HG03457 (cell line): Measurements from ENCODE around the gene CCDC117.
A peak's percentile ranks its signal among the peaks of the same experiment; 100 is the strongest.
"Not testable (repeated sequence)": the region's sequence is repeated elsewhere in the genome, so short reads cannot be mapped to it uniquely, and the experiment has no call there.

Experiments
- ATAC-seq: cut with Tn5 transposase; IDR thresholded peaks from one replicate; pipeline ENCODE4 v1.9.1; 2021; ENCODE audit warnings: moderate number of reproducible peaks; ENCODE audit not compliant: unreplicated experiment

Gene CCDC117

DNA sequence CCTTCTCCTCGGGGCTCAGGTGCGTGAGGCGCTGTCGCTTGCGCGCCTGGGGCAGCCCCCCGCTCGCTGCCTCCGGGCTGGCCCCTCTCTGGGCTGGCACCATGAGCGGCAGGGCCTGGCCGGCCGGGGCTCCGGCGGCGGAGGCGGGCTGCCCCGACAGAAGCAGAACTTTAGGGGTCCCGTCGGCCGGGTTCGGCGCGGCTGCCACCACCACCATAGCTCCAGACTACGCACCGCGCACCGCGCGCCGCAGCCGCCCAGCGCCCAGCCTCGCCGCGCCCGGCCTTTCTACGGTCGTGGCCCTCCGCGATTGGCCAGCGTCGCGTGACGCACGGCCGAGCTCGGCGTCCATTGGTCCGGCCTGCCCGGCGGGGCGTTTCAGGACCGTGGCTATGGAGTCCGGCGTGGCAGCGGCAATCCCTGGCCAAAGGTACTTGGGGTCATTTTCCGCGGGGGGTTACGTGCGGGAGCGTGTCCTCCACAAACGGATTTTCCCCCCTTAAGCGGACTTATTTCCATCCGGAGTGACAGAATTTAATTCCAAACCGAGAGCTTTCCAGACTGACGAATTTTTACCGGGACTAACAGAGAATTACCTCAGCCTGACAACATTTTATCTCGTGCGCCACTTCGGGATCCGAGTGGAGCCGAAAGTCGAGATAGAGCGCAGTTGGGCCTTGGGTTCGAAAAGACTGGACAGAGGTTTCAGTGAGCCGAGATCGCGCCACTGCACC is 28.0 kb downstream of the CCDC117 start, which contains the start of gene XBP1:
TSS of gene XBP1 (minus strand) at position 262 of the 734 bp plus-strand sequence.
- ATAC-seq = peak; percentile 67

DNA sequence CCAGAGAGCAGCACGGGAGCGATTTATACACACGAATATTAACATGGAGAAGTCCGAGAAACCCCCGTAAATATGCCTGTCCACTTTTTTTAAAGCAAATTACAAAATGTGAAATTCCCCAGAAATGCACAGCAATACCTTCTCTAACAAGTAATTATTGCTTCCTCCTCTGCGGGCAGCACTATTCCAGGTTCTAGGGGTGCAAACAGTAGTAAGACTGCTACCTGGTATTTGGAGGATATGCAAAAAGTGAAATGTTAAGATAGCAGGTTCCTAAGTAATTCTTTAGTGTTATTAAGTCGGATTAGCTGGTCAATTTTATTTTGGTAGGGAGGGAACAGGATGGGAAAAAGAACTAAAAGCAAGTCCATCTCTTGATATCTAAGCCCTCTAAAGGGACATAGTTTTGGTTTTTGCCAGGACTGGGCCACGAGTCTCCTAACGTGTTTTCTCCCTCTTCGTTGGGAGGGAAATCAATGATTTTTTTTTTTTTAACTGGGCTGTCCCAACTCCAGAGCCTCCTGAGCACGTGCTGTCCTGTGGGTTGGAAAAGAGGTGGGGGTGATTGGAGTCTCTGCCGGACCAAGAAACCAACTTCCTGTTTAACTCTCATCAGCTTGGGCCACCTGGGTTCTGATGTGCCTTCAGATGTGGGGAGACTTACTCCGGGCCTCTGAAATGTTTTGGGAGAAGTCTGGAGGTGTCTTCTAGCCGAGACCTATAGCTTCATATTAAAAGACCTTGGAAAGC is 29.5 kb downstream of the CCDC117 start:
- ATAC-seq = no peak

DNA sequence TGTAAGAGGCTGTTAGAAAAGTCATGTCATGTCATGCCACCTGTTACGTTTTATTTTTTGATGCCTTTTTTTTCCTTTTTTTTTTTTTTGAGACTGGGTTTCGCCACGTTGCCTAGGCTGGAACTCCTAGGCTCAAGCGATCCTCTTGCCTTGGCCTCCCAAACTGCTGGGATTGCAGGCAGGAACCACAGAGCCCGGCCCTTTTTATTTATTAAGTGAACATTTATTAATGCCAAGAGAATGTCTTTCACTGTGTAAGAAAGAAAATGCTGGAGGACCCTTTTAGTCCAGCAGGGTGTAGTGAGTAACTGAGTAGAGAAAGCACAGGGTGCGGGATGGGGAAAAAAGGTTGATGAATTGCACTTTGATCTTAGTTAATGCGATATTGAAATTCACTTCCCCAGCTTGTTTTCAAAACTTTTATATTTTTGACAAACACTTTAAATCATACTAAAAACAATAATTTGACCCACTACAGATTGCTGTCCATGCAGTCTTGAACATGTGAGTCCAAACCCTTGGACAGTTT is 30.2 kb downstream of the CCDC117 start:
- no peak for ATAC-seq

DNA sequence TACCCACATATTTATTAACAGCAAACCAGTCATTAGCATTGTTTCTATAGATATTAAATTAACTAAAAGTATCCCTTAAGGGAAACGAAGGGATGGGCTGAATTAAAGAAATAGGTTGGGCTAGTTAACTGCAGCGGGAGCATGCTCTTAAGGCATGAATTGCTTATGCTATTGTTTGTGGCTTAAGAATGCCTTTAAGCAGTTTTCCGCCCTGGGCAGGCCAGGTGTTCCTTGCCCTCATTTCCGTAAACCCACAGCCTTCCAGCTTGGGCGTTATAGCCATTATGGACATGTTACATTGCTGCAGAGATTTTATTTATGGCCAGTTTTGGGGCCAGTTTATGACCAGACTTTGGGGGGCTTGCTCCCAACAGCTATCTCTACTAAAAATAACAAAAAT is 32.9 kb downstream of the CCDC117 start:
- not testable (repeated sequence) for ATAC-seq

DNA sequence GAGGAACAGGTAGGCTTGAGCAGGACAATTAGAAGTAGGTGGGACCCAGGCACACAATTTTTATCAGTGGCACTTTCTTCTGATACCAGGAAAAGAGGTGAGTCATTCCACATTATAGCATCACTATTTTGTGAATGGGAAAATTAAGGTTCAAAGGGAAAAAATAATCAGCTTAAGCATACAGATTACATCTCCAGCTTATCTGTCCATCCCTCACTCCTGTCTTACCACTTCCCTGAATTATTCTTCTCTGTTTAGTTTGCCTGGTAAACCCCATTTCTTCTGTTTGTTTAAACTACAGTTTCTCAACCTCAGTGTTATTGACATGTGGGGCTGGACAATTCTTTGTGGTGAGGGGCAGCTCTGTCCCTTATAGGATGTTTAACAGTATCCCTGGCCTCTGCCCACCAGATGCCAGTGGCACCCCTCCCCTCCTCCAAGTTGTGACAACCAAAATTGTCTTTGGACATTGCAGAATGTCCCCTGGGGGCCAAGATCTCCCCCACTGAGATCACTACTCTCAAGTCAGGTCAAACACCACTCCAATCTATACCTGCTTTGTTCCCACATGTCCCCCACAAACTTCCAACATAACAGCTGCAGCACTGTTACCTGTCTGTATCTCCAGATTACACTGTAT is 36.3 kb downstream of the CCDC117 start:
- no peak for ATAC-seq

DNA sequence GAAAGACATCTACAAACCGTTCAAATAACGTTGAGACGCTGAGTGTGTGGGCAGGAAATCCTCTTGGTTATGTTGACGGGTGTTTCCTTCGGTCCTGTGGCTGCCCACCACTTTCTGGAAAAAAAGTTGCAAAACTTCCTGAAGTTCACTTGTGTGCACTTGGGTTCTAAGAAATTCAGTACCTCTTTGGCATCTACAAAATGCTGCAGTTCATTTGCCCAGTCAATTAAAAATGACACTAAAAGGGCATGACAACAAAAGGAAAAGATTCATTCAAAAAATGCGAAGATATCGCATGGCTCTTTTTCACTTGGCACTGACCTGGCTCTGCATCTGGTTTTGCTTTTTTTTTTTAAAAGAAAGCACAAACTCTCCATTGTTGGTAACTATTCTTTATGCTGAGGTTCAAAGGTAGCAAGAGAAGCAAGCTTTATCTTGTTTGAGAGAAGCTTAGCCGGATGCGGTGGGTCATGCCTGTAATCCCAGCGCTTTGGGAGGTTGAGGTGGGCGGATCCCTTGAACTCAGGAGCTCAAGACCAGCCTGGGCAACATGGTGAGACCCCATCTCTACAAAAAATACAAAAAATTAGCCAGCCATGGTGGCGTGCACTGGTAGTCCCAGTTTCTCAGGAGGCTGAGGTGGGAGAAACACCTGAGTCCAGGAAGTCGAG is 38.5 kb downstream of the CCDC117 start:
- ATAC-seq = no peak

DNA sequence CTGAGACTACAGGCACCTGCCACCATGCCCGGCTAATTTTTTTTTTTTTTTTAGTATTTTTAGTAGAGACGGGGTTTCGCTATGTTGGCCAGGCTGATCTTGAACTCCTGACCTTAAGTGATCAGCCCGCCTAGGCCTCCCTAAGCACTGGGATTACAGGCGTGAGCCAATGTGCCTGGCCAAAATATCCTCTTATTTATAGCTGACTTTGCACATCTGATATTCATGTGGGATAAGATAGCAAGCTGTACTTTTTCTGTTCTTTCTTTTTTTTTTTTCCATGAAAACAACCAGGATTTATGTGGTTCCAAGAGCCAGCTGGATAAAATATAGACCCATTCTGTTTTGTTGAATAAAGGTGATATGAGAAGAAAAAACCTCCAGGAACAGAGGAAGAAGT is 40.0 kb downstream of the CCDC117 start:
- no peak for ATAC-seq

DNA sequence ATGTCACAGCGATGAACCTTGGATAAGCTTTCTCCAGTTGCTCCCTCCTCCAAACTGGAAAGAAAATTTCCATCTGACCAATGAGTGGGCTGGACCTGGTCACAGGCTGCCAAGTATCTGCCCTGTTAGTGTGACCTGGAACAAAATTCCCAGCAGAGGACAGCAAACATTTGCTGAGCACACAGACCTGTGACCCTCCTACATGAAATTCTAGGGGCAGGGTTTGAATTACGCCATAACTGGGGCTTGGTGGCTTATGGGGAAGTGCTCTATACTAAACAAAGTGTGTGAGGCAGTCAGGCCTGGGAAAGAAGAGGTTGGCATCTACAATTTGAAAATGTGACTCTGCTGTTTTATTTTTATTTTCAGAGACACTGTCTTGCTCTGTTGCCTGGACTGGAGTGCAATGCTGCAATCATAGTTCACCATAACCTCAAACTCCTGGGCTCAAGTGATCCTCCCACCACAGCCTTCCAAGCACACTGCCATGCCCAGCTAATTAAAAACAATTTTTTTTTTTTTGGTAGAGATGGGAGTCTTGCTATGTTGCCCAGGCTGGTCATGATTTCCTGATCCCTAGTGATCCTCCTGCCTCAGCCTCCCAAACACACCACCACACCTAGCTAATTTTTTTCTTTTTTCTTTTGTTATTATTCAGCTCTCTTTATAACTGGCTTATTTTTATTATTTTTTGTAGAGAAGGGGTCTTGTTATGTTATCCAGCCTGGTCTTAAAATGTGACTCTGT is 41.5 kb downstream of the CCDC117 start:
- no peak for ATAC-seq

DNA sequence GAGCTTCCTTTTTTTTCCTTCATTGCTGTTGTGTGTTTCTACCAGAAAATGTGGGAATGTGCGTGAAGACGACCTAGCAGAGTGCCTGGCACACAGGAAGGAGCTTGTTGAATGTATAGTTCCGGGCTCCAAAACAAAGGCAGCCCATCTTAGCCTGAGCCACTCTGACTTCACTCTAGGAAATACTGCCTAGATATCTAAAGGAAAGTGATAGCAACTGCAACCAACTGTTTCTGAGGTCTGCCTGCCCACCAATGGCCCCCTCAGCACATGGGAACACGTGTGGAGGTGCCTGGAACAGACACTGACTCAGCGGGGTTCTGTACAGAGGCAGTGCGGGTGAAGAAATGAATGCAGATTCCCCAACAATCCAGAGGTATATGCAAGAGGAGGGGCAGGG is 42.6 kb downstream of the CCDC117 start:
- no peak for ATAC-seq

DNA sequence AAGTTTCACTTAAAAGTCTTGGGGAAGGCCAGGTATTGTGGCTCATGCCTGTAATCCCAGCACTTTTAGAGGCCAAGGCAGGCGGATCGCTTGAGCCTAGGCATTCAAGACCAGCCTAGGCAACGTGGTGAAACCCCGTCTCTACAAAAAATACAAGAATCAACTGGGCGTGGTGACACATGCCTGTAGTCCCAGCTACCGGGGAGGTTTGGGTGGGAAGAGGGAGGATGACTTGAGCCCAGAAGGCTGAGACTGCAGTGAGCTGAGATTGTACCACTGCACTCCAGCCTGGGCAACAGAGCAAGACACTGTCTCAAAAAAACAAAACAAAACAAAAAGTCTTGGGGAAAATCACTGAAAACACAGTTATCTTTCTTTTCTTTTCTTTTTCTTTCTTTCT is 43.2 kb downstream of the CCDC117 start:
- ATAC-seq = no peak

DNA sequence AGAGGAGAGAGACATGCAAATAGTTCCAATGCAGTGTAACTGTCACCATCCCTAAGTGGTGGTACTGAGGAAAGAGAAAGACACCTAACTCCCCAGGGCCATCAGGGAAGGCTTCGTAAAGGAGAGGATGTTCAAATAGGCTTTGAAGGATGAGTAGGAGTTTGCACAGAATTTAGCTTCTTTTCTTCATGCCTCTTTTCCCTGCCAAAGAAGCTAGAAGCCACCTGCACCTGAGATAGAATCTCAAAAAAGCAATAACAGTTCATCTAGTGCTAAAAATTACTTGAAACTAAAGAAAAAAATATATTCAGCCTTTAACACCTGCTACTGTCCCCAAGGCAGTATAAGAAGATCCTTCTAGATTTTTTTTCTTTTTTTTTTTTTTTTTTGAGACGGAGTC is 44.6 kb downstream of the CCDC117 start:
- no peak for ATAC-seq

DNA sequence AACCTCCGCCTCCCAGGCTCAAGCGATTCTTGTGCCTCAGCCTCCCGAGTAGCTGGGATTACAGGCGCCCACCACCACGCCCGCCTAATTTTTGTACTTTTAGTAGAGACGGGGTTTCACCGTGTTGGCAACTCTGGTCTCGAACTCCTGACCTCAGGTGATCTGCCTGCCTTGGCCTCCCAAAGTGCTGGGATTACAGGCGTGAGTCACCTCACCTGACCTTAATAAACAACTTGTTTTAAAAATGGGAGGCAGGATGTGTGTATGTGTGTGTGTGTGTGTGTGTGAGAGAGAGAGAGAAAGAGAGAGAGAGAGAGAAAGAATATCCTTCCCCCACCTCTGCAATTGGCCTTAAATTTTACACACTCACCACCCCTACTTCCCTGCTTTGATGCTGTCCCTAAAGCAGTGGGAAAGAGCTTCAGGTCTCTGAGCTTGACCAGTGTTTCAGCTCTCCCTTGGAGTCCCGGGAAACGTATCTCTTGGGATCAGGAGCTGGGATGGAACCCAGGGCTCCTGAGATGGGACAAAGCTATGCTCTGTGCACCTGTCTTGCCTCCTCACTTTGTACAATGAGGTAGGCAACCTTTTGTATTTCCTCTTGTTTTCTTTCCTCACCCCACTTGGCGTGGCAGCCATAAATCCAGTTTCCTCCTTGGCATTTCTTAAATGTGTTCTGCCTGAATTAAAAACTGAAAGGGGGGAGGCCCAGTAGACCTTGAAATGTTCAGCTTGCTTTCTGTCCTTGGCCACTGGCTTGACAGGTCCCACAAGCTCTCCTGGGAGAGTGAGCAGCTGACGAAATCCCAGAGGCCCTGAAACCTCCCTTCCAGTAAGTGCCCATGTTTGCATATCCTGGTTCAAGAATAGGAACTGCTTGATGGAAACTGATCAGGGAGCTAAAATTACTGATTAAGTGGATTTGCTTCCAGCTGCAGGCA is 45.7 kb downstream of the CCDC117 start:
- no peak for ATAC-seq

DNA sequence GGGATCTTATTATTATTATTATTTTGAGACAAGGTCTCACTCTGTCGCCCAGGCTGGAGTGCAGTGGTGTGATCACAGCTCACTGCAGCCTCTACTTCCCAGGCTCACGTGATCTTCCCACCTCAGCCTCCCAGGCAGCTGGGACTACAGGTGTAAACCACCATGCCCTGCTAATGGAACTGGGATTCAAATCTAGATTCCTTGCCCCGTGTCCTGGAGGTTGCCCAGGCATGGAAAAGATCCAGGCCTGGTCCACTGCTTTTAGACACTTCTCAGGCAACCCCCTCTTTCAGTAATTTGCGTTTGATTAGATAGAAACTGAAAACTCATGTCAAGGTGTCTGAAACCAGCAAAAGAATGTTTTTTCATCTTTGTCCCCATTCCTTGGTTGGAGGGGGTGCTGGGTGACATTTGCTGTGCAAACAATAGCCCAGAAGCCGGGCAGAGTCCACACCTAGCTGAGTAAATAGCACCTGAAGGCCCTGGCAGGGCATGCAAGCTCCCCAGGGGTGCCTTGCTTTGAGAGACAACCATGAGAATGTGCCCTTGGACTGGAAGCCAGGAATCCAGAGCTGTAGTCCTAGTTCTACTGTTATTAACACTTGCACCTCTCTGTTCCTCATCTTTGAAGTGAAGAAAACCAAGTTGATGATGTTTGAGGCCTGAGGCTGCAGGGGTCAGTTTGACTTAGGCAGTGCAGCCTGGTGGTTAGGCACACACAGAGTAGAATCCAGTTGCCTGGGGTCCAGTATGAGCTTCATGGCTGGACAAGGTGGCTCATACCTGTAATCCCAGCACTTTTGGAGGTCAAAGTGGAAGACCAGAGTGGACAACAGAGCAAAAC is 47.0 kb downstream of the CCDC117 start:
- ATAC-seq = no peak

DNA sequence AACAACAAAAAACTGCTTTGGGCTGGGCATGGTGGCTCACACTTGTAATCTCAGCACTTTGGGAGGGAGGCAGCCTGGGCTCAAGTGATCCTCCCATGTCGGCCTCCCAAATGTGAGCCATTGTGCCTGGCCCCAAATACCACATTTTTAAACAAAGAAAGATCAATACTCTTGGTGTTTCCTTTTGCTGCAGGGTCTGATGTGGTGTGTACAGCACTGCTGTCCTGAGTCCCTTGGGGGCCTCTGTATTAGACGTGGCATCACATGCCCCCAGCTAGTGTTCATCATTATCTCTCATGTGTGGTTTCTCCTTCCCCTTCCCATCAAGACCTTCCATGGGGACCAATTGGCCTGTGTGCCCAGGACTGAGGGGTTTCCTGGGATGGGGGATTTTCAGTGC is 48.4 kb downstream of the CCDC117 start:
- ATAC-seq = no peak

DNA sequence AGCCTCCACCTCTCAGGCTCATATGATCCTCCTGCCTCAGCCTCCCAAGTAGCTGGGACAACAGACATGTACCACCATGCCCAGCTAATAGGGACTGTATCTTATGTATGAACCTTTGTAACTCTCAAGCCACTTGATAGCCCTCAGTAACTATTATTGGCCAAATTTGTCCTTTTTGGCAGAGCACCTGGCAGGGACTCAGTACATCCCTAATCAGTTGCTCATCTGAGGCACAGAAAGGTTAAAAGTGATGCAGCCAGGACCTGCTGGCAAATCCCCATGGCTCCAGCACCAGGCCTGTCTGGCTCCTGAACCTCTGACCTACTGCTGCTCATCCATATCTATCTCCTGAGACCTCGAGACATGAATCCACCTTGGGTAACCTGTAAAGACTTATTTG is 49.0 kb downstream of the CCDC117 start:
- no peak for ATAC-seq

DNA sequence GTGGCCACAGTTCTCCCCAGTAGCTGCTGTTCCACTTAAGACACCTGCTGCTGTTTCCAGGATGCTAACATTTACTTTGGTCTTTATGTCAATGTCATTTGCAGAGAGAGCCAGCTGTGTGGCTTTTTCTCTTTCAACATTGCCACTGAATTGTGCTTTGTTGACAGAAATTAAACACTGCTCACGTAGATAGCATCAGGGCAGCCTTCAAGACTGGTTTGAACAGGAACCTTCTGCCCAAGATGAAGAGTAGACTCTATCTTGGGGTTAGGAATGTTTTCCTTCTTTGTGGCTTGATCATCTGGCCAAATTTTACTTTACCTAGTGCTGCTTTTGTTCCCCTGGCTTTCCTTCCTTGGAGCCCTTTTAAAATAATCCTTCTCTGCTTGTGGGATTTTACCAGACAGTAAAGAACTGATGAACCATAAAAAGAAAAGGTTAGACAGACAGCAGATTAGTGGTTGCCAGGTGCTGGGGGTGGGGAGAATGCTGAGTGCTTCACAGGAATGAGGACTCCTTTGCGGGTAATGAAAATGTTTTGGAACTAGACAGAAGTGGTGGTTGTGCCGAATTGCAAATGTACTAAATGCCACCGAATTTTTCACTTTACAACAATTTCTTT is 50.5 kb downstream of the CCDC117 start:
- ATAC-seq = no peak

DNA sequence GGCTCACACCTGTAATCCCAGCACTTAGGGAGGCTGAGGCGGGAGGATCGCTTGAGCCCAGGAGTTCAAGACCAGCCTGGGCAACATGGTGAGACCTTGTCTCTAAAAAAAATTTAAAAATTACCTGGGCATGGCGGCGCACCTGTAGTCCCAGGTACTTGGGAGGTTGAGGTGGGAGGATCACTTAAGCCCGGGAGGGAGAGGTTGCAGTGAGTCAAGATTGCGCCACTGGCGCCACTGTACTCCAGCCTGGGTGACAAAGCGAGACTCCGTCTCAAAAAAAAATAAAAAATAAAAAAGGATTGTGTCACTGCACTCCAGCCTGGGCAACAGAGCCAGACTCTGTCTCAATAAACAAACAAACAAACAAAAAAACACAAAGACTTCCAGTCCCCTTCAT is 52.0 kb downstream of the CCDC117 start:
- not testable (repeated sequence) for ATAC-seq

DNA sequence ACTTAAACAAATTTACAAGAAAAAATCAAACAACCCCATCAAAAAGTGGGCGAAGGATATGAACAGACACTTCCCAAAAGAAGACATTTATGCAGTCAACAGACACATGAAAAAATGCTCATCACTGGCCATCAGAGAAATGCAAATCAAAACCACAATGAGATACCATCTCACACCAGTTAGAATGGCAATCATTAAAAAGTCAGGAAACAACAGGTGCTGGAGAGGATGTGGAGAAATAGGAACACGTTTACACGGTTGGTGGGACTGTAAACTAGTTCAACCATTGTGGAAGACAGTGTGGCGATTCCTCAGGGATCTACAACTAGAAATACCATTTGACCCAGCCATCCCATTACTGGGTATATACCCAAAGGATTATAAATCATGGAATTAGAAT is 53.9 kb downstream of the CCDC117 start:
- not testable (repeated sequence) for ATAC-seq
